Tibial artery (tissue), 4 donors: Measurements from ENCODE around the gene TBCEL.

ENCODE experiments used
- DNase-seq, 2 donors: peaks; one replicate each; pipeline ENCODE4 v3.0.0-alpha.2; 2019
- H3K27ac ChIP-seq, 2 donors: fragments of 200-600 bp; sonication (generic) in 1 of 2; 1 replicate in 1 of 2; 2 replicates in 1 of 2; pipeline ENCODE4 v1.5.1; 2018 to 2019; ENCODE audit warnings: mild to moderate bottlenecking in 1 of 2
- H3K27me3 ChIP-seq, 2 donors: fragments of 200-600 bp; sonication (generic) in 1 of 2; one replicate each; pipeline versions ENCODE4 v1.5.1 to v1.6.0; 2016 to 2019
- H3K36me3 ChIP-seq, 3 donors: fragments of 200-600 bp; sonication (generic) in 2 of 3; one replicate each; pipeline ENCODE4 v1.5.1; 2016 to 2019; ENCODE audit warnings: mild to moderate bottlenecking in 2 of 3
- H3K4me1 ChIP-seq, 4 donors: fragments of 200-600 bp; sonication (generic) in 2 of 4; 1 replicate in 3 of 4; 2 replicates in 1 of 4; pipeline ENCODE4 v1.5.1; 2016 to 2019
- H3K4me3 ChIP-seq, 2 donors: fragments of 200-600 bp; sonication (generic) in 1 of 2; 1 replicate in 1 of 2; 2 replicates in 1 of 2; pipeline ENCODE4 v1.5.1; 2018 to 2019; ENCODE audit warnings: mild to moderate bottlenecking in 2 of 2
- H3K9me3 ChIP-seq, 3 donors: fragments of 200-600 bp; sonication (generic) in 1 of 3; one replicate each; pipeline ENCODE4 v1.5.1; 2016 to 2019
- intact Hi-C: fragments of 100-400 bp; cut with DNase I; formaldehyde crosslinking; loops from one replicate; pipeline ENCODE4 v1.15.0; 2023; ENCODE audit warnings: low total_unique reads
- TF ChIP-seq, protein P1 (sequence below), 2 experiments: fragments of 200-600 bp in 1 of 2; fragments of 450-650 bp in 1 of 2; IDR thresholded peaks; one replicate each; pipeline ENCODE4 v1.5.1; 2017 to 2019; ENCODE audit warnings: antibody characterized with exemption in 2 of 2, mild to moderate bottlenecking in 1 of 2, moderate library complexity in 1 of 2

TBCEL gene

DNA sequence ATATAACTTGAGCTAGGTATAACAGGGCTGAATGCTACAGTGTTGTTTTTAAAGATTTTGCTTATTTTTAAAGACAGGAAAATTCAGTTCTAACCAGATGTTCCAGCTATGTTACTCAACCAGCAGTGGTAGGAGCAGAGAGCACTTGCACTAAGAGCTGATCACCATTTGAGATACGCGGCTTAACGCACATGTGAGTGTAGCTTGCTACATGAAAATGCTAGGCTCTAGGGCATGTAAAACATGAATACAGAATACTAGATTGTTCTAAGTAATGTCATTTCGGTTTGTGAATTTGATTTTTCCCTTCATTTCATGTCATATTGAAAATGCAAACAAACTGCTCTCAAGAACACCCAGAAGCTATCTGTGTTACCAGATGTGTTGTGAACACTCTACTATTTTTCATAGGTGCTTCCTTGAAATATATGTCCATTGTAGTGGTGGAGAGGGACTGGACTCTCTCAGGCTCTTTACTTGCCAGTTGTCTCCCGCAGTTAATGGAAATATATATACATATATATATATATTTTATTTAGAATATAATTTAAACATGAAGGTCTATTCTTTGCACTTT is 66.3 kb downstream of the TBCEL start:
- intact Hi-C loops, result no loop called here
- H3K36me3 ChIP-seq, result peaks cover 0 to 15% (median 9%) of the 10 kb centered on the region in 3 donors
- TF ChIP-seq, protein P1, sequence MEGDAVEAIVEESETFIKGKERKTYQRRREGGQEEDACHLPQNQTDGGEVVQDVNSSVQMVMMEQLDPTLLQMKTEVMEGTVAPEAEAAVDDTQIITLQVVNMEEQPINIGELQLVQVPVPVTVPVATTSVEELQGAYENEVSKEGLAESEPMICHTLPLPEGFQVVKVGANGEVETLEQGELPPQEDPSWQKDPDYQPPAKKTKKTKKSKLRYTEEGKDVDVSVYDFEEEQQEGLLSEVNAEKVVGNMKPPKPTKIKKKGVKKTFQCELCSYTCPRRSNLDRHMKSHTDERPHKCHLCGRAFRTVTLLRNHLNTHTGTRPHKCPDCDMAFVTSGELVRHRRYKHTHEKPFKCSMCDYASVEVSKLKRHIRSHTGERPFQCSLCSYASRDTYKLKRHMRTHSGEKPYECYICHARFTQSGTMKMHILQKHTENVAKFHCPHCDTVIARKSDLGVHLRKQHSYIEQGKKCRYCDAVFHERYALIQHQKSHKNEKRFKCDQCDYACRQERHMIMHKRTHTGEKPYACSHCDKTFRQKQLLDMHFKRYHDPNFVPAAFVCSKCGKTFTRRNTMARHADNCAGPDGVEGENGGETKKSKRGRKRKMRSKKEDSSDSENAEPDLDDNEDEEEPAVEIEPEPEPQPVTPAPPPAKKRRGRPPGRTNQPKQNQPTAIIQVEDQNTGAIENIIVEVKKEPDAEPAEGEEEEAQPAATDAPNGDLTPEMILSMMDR (IDR thresholded peaks at IDR 0.05), result no peak

GRCh38 chr11:121091492-121092152 is 67.7 kb downstream of the TBCEL start:
- Histone ChIP-seq H3K4me1 (peaks cover 0 to 7% (median 0%) of the 10 kb centered on the region in 4 donors), H3K4me3 (no peak overlapping the region), H3K36me3 (peaks cover 0 to 15% (median 9%) of the 10 kb centered on the region in 3 donors), H3K9me3 (no peaks in the 10 kb centered on the region), H3K27ac (no peak overlapping the region), H3K27me3 (no peaks in the 10 kb centered on the region)
- DNase-seq, result no peak
- TF ChIP-seq, protein P1 (IDR thresholded peaks at IDR 0.05), result no peak
- intact Hi-C loops, result no loop called here

More for the DNA sequence above, 66.3 kb downstream of the TBCEL start:
- no peak for DNase-seq
- Histone ChIP-seq H3K4me1 (peaks cover 0 to 11% (median 0%) of the 10 kb centered on the region in 4 donors), H3K27me3 (no peaks in the 10 kb centered on the region), H3K4me3 (no peak overlapping the region), H3K9me3 (no peaks in the 10 kb centered on the region), H3K27ac (no peak overlapping the region)

DNA sequence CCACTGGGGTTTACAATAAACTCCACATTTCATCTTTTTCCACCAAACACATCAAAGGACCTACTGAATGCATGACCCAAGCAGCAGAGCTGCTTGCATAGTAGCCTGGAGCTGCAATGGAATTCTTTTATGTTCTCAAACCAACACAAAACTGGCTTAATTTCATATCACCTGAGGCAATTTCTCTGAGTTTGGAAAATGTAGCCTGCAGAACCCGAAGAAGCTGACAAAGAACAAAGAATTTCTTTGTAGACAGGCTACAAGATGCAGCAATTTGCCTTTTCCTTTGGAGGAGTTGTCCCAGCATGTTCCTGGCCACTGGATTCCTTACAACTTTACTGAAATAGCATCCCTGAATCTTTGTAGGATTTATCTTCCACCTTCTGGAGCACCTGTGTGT is 71.7 kb downstream of the TBCEL start:
- no peaks in the 10 kb centered on the region for H3K9me3 ChIP-seq
- TF ChIP-seq, protein P1 (IDR thresholded peaks at IDR 0.05), result no peak
- intact Hi-C loops, result no loop called here

GRCh38 chr11:121099364-121099763 is 75.5 kb downstream of the TBCEL start:
- no peak overlapping the region for H3K27ac ChIP-seq
- no peaks in the 10 kb centered on the region for H3K36me3 ChIP-seq
- peaks cover 0 to 8% (median 0%) of the 10 kb centered on the region in 4 donors for H3K4me1 ChIP-seq
- TF ChIP-seq, protein P1 (IDR thresholded peaks at IDR 0.05), result no peak
- DNase-seq, result no peak
- no peak overlapping the region for H3K4me3 ChIP-seq
- intact Hi-C loops, result no loop called here
- H3K9me3 ChIP-seq, result no peaks in the 10 kb centered on the region
- H3K27me3 ChIP-seq, result no peaks in the 10 kb centered on the region

More for the DNA sequence above, 71.7 kb downstream of the TBCEL start:
- Histone ChIP-seq H3K36me3 (no peaks in the 10 kb centered on the region), H3K4me3 (no peak overlapping the region), H3K27me3 (no peaks in the 10 kb centered on the region), H3K27ac (no peak overlapping the region), H3K4me1 (peaks cover 0 to 8% (median 0%) of the 10 kb centered on the region in 4 donors)
- no peak for DNase-seq

DNA sequence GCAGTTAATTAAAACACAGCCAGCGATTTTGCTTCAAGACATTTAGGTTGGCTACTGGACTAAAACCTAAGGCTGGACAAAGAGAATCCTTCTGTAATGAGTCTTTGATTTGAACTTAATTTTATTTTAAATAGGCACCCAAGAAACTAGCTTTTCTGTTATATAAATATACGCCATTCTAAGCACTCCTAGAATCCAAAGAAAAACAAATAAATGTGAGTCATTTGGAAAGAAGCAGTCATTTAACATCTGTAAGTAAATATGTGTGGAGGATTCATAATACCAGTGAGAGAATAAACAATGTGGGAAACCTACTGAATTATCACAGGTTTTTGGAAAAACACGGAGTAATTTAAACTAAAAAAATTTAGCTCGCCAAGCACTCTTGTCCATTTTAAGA is 76.0 kb downstream of the TBCEL start:
- H3K36me3 ChIP-seq, result no peaks in the 10 kb centered on the region
- H3K27ac ChIP-seq, result no peak overlapping the region
- no peaks in the 10 kb centered on the region for H3K9me3 ChIP-seq
- no peak overlapping the region for H3K4me3 ChIP-seq
- no peaks in the 10 kb centered on the region for H3K27me3 ChIP-seq
- TF ChIP-seq, protein P1 (IDR thresholded peaks at IDR 0.05), result no peak
- peaks cover 0 to 8% (median 0%) of the 10 kb centered on the region in 4 donors for H3K4me1 ChIP-seq
- no peak for DNase-seq
- intact Hi-C loops, result no loop called here
